Endometrium (tissue), 2 donors: Measurements from ENCODE around the gene RABAC1.

Experiments
- FAIRE-seq: peaks from 2 replicates; lab custom pipeline; 2012; peaks lifted over from hg19 to GRCh38; lab: Jason Lieb, UNC
- donor health status: control.
- donor health status: control.

RABAC1 gene

GRCh38 chr19:41928754-41929535 lies 30.2 kb downstream of the RABAC1 start:
- no peak for FAIRE-seq

GRCh38 chr19:41928221-41928683 lies 30.9 kb downstream of the RABAC1 start, which contains the start of gene ERFL:
TSS of gene ERFL (minus strand) at chr19:41928449. CDS start at chr19:41912919, 15,530 bp downstream.
- no peak for FAIRE-seq

GRCh38 chr19:41927497-41928192 lies 31.5 kb downstream of the RABAC1 start:
- no peak for FAIRE-seq

- no peak for FAIRE-seq
Measured at GRCh38 chr19:41926763-41927496, 32.2 kb downstream of the RABAC1 start.

GRCh38 chr19:41926028-41926762 lies 32.9 kb downstream of the RABAC1 start:
- FAIRE-seq, result no peak

GRCh38 chr19:41925208-41926003 lies 33.7 kb downstream of the RABAC1 start:
- no peak for FAIRE-seq

GRCh38 chr19:41924151-41925145 lies 34.7 kb downstream of the RABAC1 start:
- no peak for FAIRE-seq

- no peak for FAIRE-seq
Measured at GRCh38 chr19:41923045-41923788, 35.9 kb downstream of the RABAC1 start.

GRCh38 chr19:41922585-41922984 lies 36.5 kb downstream of the RABAC1 start:
- FAIRE-seq, result no peak

GRCh38 chr19:41921577-41922576 lies 37.2 kb downstream of the RABAC1 start:
- FAIRE-seq, result no peak

GRCh38 chr19:41920882-41921576 lies 38.1 kb downstream of the RABAC1 start:
- FAIRE-seq, result no peak

GRCh38 chr19:41919948-41920712 lies 39.0 kb downstream of the RABAC1 start:
- no peak for FAIRE-seq

- FAIRE-seq, result no peak
Measured at GRCh38 chr19:41918653-41919244, 40.4 kb downstream of the RABAC1 start.

GRCh38 chr19:41918095-41918494 lies 41.0 kb downstream of the RABAC1 start:
- FAIRE-seq, result no peak

- FAIRE-seq, result no peak
Measured at GRCh38 chr19:41917676-41918075, 41.4 kb downstream of the RABAC1 start.
